Skin of body (tissue), 2 donors: ENCODE measurements around the gene MYO16. TPM values are rescaled to one million over a fixed set of nuclear protein-coding genes. Genes with fewer than 3 reads are reported as not detected.

ENCODE experiments used
- DNase-seq: peaks from one replicate; lab custom pipeline; 2025; lab: John Stamatoyannopoulos, UW
- total RNA-seq: library from RNA; depleted of rRNA; stranded (reverse); fragments of >200 nt; gene quantifications from one replicate; pipeline ENCODE4 v1.2.3, GENCODE V29; 2014

The MYO16 gene
- total RNA-seq, 1 donor from 2014 or later = 1.7 TPM

DNA sequence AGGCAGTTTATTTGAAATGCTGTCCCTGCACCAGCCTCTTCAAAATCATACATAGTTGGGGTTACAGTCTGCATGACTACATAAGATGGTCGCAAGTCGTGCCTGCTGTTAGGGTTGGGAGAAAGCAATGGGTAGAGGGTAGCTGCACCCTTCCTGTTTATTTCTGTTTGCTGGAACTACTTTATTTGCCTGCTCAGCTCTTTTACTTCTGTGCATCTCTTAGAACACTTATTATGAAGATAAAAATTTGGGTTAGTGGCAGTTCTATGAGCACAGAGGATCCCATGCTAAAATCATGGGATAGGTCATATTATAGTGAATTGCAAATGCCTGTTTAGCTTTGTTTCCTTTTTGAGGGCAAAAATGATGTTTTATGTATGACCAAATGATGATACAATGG, 160.1 kb downstream of the MYO16 start:
- DNase-seq = no peak

DNA sequence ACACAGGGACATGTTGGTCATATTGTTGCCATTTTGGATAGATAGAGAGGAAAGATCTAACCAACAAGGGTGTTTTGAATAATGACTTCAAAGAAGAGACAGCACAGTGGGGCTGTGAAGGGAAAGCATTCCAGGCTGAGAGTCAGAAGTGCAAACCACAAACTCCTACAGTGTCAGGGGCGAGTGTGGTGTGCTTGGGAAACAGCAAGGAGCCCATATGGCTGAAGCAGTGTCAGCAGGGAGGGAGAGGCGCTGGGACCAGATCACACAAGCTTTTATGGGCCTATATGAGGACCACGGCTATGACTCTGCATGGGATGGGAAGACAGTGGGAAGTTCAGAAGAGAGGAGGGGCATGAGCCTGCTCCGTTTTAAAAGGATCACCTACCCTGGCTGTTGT, 166.4 kb downstream of the MYO16 start:
- DNase-seq = no peak

- no peak for DNase-seq
Observed at GRCh38 chr13:108797354-108797753, 167.9 kb downstream of the MYO16 start.

GRCh38 chr13:108807841-108808240, 178.4 kb downstream of the MYO16 start:
- DNase-seq = no peak

DNA sequence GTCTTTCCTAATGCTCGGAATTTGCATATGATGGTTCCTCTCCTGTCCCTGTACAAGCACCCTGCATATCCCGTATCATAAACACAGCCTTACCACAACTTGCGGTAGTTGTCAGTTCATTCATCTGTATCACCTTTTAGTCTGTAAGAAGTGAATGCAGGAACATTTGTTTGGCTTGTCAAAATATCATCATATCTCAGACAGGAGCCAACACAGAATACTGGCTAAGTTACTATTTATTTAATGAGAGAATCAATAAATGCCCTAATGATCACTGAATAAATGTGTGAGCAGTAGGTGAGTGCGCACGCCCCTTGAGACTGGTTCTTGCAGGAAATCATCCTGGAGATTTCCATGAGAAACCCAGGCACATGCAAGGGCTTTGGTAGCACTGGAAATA, 182.8 kb downstream of the MYO16 start:
- DNase-seq = no peak

GRCh38 chr13:108812661-108813060, 183.2 kb downstream of the MYO16 start:
- no peak for DNase-seq

- DNase-seq = no peak
Observed at GRCh38 chr13:108813587-108814170, 184.3 kb downstream of the MYO16 start.

DNA sequence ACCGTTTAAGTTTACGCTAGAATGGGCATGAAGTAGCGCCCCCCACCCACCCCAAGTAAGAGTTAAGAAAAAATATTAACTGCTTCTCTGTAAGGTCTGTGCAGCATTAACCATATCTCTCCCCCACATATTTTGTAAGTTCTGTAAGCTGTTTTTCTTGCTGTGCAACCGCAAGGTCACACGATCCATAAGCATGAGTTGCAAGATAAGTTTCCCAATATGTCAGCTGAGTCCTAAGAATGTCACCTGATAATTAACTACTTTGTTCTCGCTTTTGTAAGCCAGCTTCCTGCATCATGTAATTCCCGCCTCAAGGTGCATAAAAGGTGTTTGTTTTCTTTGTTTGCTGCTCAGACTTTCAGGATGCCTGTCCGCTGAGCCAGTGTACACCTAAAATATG, 187.0 kb downstream of the MYO16 start:
- no peak for DNase-seq

DNA sequence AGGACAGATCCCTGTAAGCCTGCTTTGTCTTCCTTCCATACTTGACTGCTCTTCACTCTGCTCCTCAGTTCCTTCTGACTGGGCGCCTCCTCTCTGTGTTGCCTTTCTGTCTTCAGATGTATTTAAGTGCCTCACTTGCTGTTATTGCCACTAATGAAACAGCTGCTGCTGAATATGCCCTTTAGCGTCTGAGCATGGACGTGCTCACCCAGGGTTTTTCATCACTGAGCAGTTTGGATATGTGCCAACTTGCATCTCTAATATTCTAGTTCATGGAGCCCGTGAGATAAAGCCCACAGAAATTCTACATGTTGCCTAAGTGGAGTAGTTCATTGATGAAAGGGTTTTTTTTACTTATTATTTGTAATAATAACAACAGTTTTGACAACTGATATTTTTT, 198.2 kb downstream of the MYO16 start:
- DNase-seq = no peak

DNA sequence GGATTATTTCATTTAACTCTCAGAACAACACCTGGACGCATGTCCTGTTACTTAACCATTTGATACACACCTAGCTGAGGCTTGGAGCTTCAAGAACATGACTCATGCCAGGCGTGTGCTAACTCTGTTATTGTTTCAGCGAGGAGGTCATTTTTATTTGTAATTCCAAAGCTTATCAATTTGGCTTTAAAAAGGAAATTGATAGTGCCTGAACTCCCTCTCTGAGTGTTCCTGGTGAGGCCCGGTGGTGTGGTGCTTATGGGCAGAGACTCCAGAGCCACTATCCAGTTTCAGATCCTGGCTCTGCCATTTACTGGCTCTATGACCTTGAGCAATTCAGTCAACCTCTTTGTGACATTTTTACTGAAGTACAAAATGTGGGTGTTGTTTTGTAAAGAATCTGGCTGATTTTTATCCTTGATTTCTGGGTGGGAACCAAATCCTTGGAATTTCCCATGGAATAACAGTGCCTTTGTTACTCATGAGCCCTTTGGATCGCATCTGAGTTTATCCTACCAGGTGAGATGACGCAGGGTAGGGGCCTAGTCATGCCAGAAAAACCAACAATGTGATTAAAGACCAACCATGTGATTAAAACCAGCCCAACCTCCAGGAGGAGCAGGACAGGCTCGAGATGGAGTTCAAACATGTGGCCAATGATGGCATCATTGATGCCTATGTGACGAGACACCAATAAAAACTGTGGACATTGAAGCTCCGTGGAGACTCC, 198.8 kb downstream of the MYO16 start:
- no peak for DNase-seq

DNA sequence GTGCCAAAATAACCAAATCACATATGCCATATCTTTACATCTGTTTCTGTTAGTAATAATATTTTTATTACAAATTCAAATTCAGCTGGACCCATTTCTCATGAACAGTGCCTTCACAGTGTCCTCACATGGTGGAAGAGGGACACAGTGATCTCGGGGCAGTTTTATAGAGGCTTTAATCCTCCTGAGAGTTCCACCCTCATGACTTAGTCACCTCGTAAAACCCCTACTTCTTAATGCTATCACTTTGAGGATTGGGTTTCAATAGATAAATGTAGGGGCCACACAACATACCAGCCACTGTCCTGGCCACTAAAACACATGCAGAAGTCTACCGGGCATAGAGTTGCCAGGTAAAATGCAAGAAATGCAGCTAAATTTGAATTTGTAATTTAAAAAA, 201.5 kb downstream of the MYO16 start:
- no peak for DNase-seq

DNA sequence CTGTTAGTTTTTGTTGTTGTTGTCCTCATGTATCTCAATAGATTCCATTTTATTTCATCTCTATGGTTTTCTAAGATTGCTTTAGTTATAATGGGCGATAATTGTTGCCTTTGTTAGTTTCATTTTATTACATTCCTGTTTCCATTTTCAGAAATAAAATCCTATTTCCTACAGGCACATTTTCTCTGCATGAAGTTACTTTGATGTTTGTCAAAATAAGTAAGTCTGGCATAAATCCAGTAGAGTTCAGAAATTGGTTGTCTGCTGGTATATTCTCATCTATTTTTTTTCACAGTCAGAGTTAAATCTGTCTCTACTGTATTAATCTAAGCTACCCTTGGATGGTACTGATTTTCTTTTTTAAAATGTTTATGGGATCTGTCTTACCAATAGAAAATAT, 204.1 kb downstream of the MYO16 start:
- no peak for DNase-seq

GRCh38 chr13:108834193-108834592, 204.8 kb downstream of the MYO16 start:
- DNase-seq = no peak

GRCh38 chr13:108835083-108835482, 205.7 kb downstream of the MYO16 start:
- DNase-seq = no peak

- no peak for DNase-seq
Observed at GRCh38 chr13:108850691-108851090, 221.3 kb downstream of the MYO16 start.

- no peak for DNase-seq
Observed at GRCh38 chr13:108851660-108852059, 222.2 kb downstream of the MYO16 start.

DNA sequence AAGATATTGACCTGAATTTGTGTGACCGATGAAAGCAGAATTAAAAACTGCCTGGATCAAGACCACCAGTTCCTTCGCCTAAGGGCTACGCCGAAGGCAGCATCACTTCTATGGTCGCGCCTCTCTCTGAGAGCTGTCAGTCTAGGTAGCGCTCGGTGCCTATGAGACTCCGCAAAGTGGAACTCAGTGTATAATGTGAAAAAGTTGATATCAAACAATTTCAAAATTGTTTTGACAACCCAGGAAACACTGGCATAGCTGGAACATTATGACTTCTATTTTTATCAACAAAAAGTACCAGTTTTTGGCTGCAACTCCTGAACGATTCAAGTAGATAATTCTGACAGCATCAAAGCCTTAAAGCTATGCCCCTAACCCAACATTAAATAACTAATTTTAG, 223.6 kb downstream of the MYO16 start:
- DNase-seq = no peak

GRCh38 chr13:108855737-108856387, 226.5 kb downstream of the MYO16 start:
- DNase-seq = no peak

- DNase-seq = no peak
Observed at GRCh38 chr13:108858676-108859075, 229.3 kb downstream of the MYO16 start.

DNA sequence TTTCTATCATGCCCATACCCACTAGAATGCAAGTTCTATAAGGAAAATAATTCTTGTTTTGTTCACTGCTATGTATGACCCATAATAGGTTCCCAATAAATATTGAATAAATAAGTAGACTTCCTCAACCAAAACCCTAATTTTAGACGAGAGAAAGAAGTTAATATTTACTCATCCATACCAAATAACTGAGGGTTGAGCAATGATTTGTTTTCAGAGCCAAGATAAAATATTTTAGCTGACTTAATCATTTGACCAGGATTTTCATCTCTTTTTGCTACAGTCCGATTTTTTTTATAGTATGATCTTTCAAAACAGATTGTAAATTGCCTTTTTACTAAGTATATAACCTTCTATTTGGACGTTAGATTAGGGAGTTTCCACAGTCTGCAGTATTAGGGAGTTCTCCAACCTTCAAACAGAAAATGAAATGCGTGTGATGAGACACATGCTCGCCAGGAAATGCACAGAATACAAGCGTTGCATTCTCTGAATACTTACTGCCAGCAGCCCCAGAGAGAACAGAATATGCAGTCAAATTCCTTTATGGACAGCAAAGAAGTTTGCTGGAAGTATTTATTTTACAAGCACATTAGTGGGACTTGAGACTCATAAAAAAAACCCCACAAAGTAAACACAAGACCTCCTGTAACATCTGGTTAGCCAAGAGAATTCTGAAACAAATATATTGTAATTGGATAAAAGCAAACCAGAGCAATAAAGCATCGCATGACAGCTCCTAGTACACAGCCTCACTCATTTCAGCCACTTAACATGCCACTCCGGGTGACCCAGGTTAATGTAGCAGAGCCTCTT, 230.0 kb downstream of the MYO16 start:
- peak; percentile 53 for DNase-seq

DNA sequence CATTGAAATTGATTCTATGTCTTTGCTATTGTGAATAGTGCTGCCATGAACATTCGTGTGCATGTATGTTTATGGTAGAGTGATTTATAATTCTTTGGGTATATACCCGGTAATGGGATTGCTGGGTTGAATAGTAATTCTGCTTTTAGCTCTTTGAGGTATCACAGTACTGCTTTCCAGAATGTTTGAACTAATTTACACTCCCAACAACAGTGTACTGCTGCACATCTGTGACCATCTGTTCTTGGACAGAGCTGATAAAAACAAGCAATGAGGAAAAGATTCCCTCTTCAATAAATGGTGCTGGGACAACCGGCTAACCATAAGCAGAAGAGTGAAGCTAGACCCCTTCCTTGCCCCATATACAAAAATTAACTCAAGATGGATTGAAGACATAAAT, 231.0 kb downstream of the MYO16 start:
- DNase-seq = no peak

DNA sequence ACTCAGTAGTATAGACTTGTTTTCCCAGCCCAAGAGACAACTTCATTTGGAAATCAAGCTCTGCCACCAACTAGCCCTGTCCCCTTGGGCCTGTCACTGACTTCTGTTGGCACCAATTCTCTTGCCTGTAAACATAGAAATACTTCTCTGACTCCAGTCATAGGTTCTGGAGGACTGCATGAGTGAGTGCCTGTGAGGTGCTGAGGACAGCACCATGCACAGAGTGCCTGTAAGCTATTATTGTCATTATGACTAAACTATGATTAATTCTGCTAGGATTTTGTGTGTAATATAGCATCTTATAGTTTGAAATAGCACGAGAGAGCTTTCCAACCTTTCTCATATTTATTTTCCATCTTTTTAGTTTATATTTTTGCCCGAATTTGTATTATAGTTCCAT, 247.9 kb downstream of the MYO16 start:
- DNase-seq = no peak
